GM21737 (cell line): ENCODE results near the gene ARPC1A.
"Not testable (repeated sequence)": the region's sequence is repeated elsewhere in the genome, so short reads cannot be mapped to it uniquely, and the experiment has no call there.

Experiments
- ATAC-seq: cut with Tn5 transposase; IDR thresholded peaks from one replicate; pipeline ENCODE4 v1.9.1; 2021; ENCODE audit warnings: mild to moderate bottlenecking, moderate library complexity; ENCODE audit not compliant: unreplicated experiment

ARPC1A gene

GRCh38 chr7:99320371-99320770 lies 5.3 kb upstream of the ARPC1A start:
- no peak for ATAC-seq

DNA sequence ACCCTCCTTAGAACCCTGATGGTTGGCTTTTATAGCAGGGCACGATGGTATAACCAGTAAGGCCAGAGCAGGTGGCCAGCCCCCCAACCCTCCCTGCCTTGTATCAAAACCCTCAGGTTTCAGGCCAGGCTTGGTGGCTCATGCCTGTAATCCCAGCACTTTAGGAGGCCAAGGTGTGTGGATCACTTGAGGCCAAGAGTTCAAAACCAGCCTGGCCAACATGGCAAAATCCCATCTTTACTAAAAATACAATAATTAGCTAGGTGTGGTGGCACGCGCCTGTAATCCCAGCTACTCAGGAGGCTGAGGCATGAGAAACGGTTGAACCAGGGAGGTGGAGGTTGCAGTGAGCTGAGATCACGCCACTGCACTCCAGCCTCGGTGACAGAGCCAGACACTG lies 3.0 kb upstream of the ARPC1A start:
- not testable (repeated sequence) for ATAC-seq

DNA sequence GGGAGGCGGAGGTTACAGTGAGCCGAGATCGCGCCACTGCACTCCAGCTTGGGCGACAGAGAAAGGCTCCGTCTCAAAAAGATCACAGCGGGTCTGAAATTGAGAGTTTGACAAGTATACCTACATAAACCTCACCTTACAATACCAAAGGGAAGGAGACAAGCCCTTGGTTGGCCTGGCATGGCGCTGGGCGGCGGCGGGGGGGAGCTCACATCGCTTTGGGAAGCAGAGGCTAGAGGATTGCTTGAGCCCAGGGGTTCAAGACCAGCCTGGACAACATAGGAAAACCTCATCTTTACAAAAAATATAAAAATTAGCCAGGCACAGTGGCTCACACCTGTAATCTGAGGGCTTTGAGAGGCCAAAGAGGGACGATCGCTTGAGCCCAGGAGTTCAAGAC lies 1.1 kb upstream of the ARPC1A start:
- no peak for ATAC-seq

DNA sequence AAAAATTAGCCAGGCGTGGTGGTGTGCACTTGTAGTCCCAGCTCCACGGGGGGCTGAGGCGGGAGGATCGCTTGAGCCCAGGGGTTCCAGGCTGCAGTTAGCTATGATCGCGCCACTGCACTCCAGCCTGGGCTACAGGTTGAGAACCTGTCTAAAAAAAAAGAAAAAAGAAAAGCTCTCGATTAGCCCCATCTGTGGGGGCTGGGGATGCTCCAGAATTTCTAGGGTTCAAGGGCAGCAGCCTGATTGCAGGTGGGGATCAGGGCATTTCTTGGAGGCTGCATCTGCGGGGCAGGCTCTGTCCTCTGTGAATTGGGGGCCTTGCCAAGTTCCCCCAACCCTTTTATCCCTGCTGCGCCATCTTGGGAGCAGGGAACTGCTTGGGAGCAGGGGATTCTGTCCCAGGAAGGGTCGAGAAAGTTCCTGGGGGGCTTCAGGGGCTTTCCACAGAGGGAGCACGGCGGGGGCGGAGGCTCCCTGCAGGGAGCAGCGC lies 651 bp upstream of the ARPC1A start:
- ATAC-seq = no peak

GRCh38 chr7:99326408-99326782 lies 697 bp downstream of the ARPC1A start:
- no peak for ATAC-seq

DNA sequence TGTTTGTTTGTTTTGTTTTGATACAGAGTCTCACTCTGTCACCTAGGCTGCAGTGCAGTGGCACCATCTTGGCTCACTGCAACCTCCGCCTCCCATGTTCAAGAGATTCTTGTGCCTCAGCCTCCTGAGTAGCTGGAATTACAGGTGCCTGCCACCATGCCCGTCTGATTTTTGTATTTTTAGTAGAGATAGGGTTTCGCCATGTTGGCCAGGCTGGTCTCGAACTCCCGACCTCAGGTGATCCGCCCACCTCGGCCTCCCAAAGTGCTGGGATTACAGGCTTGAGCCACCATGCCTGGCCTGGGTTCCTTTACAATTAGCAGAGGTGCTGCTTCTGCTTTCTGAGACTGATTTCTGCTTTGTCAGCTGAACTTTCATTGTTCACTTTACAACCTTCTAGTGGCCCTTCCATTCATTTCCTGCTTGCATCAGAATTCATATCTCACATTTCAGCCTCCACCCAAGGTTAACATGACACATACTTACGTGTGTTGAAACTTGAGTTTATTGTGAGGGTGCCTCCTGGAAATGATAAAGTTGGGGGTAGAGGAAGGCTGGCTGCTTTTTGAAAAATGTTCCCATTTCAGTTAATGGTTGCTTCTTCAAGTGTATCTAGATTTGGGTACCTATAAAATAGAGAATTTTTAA lies 4.7 kb downstream of the ARPC1A start:
- ATAC-seq = not testable (repeated sequence)

DNA sequence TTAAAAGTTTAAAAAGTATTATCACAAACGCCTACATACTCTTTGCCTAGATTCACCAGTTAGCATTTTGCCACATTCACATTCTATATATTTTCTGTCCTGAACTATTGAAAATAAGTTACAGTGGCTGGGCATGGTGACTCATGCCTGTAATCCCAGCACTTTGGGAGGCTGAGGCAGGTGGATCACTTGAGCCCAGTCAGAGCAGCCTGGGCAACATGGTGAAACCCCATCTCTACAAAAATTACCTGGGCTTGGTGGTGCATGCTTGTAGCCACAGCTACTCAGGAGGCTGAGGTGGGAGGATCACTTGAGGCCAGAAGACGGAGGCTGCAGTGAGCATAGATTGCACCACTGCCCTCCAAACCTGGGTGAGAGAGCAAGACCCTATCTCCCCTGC lies 5.3 kb downstream of the ARPC1A start:
- ATAC-seq = no peak

- ATAC-seq = no peak
These were observed 13.9 kb downstream of the ARPC1A start for GRCh38 chr7:99339595-99339994.

- no peak for ATAC-seq
These were observed 15.0 kb downstream of the ARPC1A start for GRCh38 chr7:99340659-99341058.

- ATAC-seq = no peak
These were observed 18.5 kb downstream of the ARPC1A start for GRCh38 chr7:99344061-99344647.

DNA sequence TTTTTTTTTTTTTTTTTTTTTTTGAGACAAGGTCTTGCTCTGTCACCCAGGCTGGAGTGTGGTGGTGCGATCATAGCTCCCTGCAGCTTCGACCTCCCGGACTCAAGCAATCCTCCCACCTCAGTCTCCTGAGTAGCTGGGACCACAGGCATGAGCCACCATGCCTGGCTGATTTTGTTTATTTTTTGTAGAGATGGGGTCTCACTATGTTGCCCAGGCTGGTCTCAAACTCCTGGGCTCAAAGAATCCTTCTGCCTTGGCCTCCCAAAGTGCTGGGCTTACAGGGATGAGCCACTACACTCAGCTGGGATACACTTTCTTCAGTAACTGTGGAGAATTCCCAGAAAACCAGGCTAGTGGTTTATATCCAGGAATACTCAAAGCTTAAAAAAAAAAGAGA lies 24.9 kb downstream of the ARPC1A start:
- ATAC-seq = not testable (repeated sequence)

GRCh38 chr7:99352247-99352646 lies 26.5 kb downstream of the ARPC1A start:
- ATAC-seq = no peak

- no peak for ATAC-seq
These were observed 29.4 kb downstream of the ARPC1A start for GRCh38 chr7:99355098-99355497.

GRCh38 chr7:99357701-99358490 lies 32.2 kb downstream of the ARPC1A start:
- ATAC-seq = no peak

GRCh38 chr7:99358521-99358920 lies 32.8 kb downstream of the ARPC1A start:
- ATAC-seq = not testable (repeated sequence)

DNA sequence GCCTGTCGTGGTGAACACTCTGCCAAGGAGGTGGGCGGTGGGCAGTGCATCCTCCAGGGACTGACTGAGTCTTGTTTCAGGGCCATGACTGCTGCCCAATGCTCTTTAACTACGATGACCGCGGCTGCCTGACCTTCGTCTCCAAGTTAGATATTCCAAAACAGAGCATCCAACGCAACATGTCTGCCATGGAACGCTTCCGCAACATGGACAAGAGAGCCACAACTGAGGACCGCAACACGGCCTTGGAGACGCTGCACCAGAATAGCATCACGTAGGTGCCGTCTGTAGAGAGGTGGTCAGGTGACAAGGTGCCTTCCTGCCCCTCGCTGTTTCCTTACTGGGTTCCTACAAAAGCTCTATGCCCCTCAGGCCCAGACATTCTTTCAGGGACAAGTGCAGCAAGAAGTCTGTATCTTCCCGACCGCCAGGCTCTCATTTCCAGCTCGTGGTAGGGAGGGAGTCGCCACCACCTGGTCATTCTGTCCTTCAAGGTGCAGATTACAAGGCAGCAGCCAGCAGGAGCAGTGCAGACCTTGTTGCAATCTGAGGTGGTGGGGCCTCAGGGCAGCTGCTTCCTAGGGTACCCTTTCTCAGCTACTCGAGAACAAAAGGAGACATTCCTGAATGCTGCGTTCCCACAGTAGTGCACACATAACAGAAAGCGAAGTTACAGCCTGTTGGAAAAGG lies 33.9 kb downstream of the ARPC1A start:
- no peak for ATAC-seq

DNA sequence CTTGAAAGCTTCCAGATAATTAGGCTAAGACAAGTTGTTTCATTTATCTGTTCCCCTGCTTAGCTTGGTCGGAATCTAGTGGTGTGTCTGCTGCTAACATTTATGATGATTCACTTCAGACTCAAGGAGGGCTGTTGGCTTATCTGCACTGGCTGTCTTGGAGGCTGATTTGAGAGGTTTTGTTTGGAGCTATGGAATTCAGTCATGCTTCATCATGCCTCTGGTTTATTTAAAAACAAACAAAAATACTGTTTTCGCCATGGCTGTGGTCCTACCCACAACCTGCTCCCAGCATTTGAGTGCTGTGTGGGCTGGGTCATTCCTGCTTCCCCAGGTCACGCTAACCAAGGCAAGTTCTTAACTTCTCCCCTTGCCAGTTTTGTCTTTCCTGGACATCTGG lies 37.1 kb downstream of the ARPC1A start:
- ATAC-seq = no peak

- no peak for ATAC-seq
These were observed 37.6 kb downstream of the ARPC1A start for GRCh38 chr7:99363286-99363685.

DNA sequence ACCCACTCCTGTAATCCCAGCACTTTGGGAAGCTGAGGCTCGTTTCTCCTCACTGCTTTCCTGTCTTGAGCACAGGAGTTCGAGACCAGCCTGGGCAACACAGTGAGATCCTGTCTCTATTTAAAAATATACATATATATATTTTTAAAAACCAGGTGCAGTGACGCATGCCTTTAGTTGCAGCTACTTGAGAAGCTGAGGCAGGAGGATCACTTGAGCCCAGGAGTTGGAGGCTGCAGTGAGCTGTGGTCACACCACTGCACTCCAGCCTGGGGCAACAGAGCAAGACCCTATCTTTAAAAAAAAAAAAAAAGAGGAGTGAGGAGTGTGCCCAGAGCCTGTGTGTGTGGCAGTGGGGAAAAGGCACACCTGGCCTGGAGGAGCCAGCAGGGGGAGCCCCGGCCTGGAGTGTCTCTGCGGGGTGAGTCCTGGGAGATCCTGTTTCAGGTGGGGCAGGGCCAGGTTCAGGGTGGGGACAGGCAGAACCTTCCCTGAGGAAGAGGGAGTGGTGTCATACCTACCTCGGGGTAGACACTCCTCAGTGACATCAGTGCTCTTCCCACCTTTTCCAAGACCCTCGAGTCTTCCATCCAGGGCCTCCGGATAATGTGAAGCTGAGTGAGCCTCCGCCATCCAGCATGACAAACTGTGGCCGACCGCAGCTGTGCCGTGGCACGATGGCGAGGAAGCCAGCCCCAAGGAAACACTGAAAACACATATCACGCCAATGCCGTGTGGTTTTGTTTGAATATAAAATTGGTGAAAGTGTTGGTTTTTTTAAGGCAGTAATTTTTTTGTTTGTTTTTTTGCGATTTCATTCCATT lies 39.8 kb downstream of the ARPC1A start:
- ATAC-seq = peak; percentile 65

DNA sequence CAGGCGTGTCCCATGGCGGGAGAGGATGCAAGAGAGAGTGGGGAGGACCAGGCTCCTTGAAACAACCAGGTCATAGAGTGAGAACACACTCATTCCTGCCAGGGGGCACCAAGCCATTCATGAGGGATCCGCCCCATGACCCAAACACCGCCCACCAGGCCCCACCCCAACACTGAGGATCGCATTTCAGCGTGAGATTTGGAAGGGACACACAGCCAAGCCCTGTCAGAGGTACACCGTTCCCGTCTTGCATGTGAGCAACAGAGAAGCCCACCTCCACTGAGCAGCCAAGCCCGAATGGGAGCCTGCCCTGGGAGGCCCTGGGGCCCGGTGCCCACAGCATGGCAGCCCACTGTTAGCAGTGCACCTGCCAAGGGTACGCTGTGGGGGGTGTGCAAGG lies 40.9 kb downstream of the ARPC1A start:
- no peak for ATAC-seq
